T-helper 1 cell treated with Interleukin-12 subunit alpha and Interleukin-12 subunit beta and Interleukin-4 antibody, amounts not matched to agents 30 μg/mL and 1 μg/mL, for 36 hours (primary cell): Measurements from ENCODE around the gene HECTD2.
"Not testable (repeated sequence)": the region's sequence is repeated elsewhere in the genome, so short reads cannot be mapped to it uniquely, and the experiment has no call there.

Experiments used
- H3K27ac Mint-ChIP-seq: one replicate; pipeline ENCODE4 v1.8.0; 2021; ENCODE audit warnings: mild to moderate bottlenecking, mixed read lengths
- H3K27me3 Mint-ChIP-seq: one replicate; pipeline ENCODE4 v1.8.0; 2021; ENCODE audit warnings: low read depth, mixed read lengths
- H3K36me3 Mint-ChIP-seq: one replicate; pipeline ENCODE4 v1.8.0; 2021; ENCODE audit warnings: low read depth, mixed read lengths
- H3K4me1 Mint-ChIP-seq: one replicate; pipeline ENCODE4 v1.8.0; 2021; ENCODE audit warnings: low read depth, mixed read lengths
- H3K4me3 Mint-ChIP-seq: one replicate; pipeline ENCODE4 v1.8.0; 2021; ENCODE audit warnings: mild to moderate bottlenecking, moderate library complexity, mixed read lengths
- H3K9me3 Mint-ChIP-seq: one replicate; pipeline ENCODE4 v1.8.0; 2021; ENCODE audit warnings: mixed read lengths

Gene HECTD2

DNA sequence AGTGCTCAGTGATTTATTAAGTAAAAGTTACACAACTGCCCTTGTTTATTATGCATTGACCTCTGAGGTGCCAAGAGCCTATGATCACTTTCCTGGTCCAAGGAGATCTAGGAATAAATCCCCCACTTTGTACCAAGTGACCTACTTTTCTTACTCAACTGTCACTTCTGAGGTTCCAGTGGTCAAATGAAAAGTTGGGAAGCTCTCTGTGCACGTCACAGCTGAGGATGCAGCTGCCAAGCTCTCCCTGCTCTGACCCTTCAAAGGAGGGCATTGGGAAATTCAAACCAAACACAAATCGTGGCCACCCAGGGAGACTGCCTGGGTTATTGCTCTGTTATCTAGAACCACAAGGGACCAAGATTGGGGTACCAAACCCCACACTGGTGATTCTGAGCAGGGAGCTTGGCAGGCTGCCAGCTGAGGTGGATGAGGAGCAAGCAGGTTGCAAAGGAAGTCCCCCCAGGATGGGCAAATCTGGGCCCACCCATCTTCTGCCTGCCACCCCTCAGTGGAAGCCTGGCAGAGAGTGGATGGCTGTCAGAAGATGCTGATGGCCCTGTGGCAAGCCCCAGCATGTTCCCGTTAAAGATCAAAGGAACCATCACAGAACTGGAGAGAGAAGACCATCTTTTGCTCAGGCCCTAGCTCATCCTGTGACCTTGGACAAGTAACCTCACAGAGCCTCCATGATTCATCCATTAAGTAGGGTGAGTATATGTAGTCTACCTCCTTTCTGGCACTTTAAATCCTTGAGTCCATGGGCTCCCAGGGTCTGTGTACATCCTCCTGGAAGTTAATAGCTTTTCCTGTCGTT is 116.0 kb downstream of the HECTD2 start:
- no peaks in the 10 kb centered on the region for H3K9me3 Mint-ChIP-seq
- no peaks in the 10 kb centered on the region for H3K27me3 Mint-ChIP-seq
- no peaks in the 10 kb centered on the region for H3K36me3 Mint-ChIP-seq
- H3K4me3 Mint-ChIP-seq: no peak overlapping the region
- no peak overlapping the region for H3K27ac Mint-ChIP-seq
- H3K4me1 Mint-ChIP-seq: no peaks in the 10 kb centered on the region

DNA sequence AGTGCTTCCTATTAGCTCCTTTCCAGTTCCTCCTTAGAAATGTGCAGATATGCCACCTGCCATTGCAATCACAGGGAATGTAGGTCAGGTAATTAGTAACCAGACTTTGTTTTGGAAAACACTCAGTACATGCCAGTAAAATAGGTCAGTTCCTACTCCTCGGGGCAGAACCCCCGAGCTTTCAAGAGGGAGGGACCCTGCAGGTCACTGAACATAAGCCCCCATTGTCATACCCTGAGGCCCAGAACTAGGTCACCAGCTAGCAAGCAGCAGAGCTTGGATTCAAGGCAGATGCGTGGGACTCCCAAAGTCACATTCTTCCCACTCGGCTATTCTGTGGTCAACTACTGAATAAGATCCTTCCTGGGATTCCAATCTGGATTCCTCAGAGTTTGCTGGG is 117.9 kb downstream of the HECTD2 start:
- Mint-ChIP-seq H3K4me1 (no peaks in the 10 kb centered on the region), H3K27ac (no peak overlapping the region), H3K4me3 (no peak overlapping the region), H3K27me3 (peaks cover 7% of the 10 kb centered on the region), H3K36me3 (no peaks in the 10 kb centered on the region), H3K9me3 (no peaks in the 10 kb centered on the region)

DNA sequence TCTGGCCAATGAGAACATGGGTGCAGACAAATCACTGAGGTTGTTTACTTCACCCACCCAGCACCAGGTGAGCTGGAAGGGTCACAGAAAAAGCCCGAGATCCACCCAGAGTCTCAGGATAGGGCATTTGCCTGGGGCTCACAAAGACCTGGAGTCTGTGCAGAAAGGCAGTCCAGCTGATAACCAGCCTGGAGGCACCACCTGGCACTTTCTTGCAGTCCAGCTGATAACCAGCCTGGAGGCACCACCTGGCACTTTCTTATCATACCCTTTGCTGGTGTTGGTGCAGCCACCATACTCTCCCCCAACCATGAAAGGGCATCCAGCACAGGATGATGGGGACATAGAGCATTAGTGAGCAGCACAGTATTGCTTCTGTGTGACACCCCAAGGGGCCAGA is 118.6 kb downstream of the HECTD2 start:
- H3K9me3 Mint-ChIP-seq: no peaks in the 10 kb centered on the region
- peaks cover 7% of the 10 kb centered on the region for H3K27me3 Mint-ChIP-seq
- no peak overlapping the region for H3K4me3 Mint-ChIP-seq
- no peaks in the 10 kb centered on the region for H3K36me3 Mint-ChIP-seq
- H3K27ac Mint-ChIP-seq: no peak overlapping the region
- H3K4me1 Mint-ChIP-seq: no peaks in the 10 kb centered on the region

DNA sequence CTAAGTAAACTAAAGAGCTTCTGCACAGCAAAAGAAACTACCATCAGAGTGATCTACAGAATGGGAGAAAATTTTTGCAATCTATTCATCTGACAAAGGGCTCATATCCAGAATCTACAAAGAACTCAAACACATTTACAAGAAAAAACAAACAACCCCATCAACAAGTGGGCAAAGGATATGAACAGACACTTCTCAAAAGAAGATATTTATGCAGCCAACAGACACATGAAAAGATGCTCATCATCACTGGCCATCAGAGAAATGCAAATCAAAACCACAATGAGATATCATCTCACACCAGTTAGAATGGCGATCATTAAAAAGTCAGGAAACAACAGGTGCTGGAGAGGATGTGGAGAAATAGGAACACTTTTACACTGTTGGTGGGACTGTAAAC is 124.6 kb downstream of the HECTD2 start:
- not testable (repeated sequence) for H3K4me1 Mint-ChIP-seq, H3K27me3 Mint-ChIP-seq, H3K27ac Mint-ChIP-seq, H3K4me3 Mint-ChIP-seq, H3K36me3 Mint-ChIP-seq, H3K9me3 Mint-ChIP-seq

DNA sequence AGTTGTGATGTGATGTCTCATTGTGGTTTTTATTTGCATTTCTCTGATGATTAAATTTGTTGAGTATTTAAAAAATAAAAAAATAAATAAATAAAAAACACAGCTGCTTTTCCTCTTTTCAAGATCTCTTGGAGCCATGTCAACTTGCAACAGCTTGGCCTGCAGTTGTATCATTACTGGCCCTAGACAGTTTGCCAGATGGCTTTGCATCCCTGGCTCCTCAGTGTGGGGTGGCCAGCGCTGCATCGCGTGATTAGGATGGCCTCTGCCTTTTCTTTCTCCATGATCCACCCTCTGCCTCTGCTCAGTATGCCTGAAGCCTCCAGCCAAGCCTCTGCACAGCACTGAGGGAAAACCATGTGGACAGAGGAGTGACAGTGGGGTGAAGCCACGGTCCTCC is 126.0 kb downstream of the HECTD2 start:
- Mint-ChIP-seq H3K4me3 (no peak overlapping the region), H3K4me1 (no peaks in the 10 kb centered on the region), H3K36me3 (no peaks in the 10 kb centered on the region), H3K9me3 (peaks cover 3% of the 10 kb centered on the region), H3K27ac (no peak overlapping the region), H3K27me3 (peaks cover 7% of the 10 kb centered on the region)

DNA sequence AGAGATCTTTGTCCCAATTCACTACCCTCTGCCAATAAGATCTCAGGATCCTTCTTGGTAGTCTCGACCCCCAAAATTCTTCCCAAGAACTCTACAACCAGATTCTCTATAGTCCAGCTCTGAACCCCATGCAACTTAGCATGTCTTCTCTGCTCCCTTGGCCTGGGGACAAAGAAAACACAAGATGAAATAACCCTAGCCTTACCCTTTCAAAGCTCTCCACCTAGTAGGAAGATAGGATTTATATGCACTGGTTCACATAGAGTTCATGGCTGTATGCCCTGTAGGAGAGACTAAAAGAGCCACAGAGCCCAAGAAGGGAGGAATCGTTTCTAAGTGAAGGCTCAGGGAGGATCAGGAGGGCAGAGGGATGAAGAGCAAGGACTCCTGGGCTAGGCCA is 126.6 kb downstream of the HECTD2 start:
- Mint-ChIP-seq H3K4me3 (no peak overlapping the region), H3K9me3 (peaks cover 3% of the 10 kb centered on the region), H3K27ac (no peak overlapping the region), H3K36me3 (no peaks in the 10 kb centered on the region), H3K4me1 (no peaks in the 10 kb centered on the region), H3K27me3 (peaks cover 7% of the 10 kb centered on the region)

DNA sequence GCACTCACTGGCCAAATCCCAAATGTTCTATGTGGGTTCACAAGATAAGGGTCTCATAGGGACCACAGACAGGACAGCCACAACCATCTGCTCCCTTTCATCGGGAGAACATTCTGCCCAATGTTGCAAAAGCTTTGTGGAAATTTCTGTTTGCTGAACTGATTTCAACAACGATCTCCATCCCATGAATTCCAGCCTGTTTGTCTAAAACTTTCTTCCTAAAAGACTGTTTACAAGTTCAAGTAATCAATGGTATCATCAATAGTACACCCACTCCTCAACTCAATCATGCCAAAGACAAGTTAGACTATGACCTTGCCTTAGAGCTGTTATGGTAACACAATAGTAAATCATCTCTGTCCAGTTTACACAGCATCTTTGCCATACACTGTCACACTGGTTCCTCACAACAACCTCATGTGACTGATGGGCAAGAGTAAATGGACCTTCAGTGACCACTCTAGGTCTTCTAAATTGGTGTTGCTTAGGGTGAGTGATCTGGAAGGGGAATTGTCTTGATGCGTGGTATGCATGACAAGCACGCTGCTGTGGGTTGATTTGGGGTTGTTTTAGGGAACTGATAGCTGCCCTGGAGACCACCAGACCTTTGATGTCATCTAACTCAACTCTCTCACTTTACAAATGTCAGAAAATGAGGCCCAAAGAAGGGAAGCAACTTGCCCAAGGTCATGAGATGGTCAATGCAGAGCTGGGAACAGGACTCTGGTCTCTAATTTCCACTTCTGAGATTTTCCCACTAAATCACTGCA is 127.7 kb downstream of the HECTD2 start:
- Mint-ChIP-seq H3K4me3 (no peak overlapping the region), H3K27ac (no peak overlapping the region), H3K9me3 (peaks cover 3% of the 10 kb centered on the region), H3K4me1 (no peaks in the 10 kb centered on the region), H3K36me3 (no peaks in the 10 kb centered on the region), H3K27me3 (no peaks in the 10 kb centered on the region)

DNA sequence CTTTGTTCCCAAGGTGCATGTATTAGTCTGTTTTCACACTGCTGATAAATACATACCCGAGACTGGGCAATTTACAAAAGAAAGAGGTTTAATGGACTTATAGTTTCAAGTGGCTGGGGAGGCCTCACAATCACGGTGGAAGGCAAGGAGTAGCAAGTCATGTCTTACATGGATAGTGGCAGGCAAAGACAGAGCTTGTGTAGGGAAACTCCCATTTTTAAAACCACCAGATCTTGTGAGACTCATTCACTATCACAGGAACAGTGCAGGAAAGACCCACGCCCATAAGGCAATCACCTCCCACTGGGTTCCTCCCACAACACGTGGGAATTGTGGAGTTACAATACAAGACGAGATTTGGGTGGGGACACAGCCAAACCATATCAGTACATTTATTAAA is 129.8 kb downstream of the HECTD2 start:
- no peaks in the 10 kb centered on the region for H3K4me1 Mint-ChIP-seq
- no peak overlapping the region for H3K27ac Mint-ChIP-seq
- H3K36me3 Mint-ChIP-seq: no peaks in the 10 kb centered on the region

DNA sequence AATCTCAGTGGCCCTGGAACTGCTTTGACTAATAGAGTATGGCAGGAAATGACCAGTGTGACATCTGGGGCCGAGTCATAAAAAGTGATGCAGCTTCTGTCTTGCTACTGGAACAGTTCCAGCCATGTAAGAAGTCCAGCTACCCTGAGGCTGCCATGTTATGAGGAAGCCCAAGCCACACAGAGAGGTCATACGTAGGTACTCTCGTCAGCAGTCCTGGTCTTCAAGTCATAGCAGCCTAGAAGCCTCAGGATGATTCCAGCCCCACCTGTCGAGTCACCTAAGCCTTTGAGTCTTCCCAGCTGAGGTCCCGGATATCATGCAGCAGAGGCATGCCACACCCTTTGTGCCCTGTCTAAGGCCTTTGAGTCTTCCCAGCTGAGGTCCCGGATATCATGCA is 130.6 kb downstream of the HECTD2 start:
- no peaks in the 10 kb centered on the region for H3K36me3 Mint-ChIP-seq
- H3K27ac Mint-ChIP-seq: no peak overlapping the region
- H3K4me3 Mint-ChIP-seq: no peak overlapping the region
- no peaks in the 10 kb centered on the region for H3K4me1 Mint-ChIP-seq
- peaks cover 3% of the 10 kb centered on the region for H3K9me3 Mint-ChIP-seq
- H3K27me3 Mint-ChIP-seq: no peaks in the 10 kb centered on the region

More for the DNA sequence above, 129.8 kb downstream of the HECTD2 start:
- Mint-ChIP-seq H3K27me3 (no peaks in the 10 kb centered on the region), H3K4me3 (no peak overlapping the region), H3K9me3 (peaks cover 3% of the 10 kb centered on the region)

DNA sequence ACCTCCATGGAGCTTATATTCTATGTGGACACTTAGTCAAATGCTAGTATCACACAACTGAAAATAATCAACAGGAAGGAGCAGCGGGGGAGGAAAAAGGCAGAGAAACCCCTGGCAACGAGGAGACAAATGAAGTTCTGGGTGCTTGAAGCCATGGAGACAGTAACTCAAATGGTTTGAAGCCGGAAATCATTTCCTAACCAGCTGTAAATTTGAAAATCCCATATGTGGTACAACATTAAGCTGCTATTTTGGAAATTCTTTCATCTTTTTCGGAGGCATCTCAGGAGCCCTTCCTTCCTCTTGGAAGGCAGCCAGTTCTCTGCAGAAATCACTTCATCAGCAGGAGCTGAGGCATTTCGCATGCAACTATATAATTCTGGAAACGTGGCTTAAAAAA is 131.3 kb downstream of the HECTD2 start:
- Mint-ChIP-seq H3K27me3 (no peaks in the 10 kb centered on the region), H3K27ac (no peak overlapping the region), H3K9me3 (peaks cover 2% of the 10 kb centered on the region), H3K4me3 (no peak overlapping the region), H3K36me3 (no peaks in the 10 kb centered on the region), H3K4me1 (no peaks in the 10 kb centered on the region)

DNA sequence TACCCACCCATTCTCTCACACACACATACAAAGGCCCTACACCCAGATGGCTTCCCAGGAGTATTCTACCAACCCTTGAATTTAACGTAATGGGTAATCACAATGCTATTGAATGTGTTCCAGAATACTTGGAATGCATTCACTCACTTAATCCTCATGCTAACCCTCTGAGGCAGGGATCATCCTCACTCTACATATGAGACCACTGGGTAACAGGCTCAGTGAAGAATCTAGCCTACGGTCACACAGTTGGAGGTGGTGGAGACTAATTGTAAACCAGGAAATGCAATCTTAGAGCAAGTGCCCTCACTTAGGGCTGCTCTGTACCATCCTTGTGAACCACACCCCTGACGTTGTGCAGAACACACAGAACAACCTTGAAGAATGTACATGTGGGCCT is 135.2 kb downstream of the HECTD2 start:
- no peak overlapping the region for H3K27ac Mint-ChIP-seq
- no peaks in the 10 kb centered on the region for H3K36me3 Mint-ChIP-seq
- no peaks in the 10 kb centered on the region for H3K27me3 Mint-ChIP-seq
- no peaks in the 10 kb centered on the region for H3K4me1 Mint-ChIP-seq
- no peak overlapping the region for H3K4me3 Mint-ChIP-seq
- H3K9me3 Mint-ChIP-seq: no peaks in the 10 kb centered on the region

DNA sequence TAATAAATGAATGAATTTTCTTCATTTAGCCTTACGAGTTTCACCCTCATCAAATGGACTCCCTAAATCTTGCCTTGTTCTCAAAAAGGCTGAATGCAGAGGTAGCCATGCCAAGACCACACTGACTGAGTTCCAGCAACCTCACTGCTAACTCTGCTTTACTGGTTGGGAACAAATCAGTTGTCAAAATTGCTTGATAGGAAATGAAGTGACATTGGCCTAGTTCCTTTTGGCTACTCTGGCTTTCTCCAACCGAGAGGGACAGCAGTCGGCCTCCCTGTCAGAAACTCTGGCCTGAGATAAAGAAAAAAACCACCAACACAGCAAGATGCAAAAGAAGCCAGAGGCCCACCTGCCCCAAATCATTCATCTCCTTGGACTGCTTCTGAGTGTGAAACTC is 135.7 kb downstream of the HECTD2 start:
- no peaks in the 10 kb centered on the region for H3K9me3 Mint-ChIP-seq
- H3K27me3 Mint-ChIP-seq: no peaks in the 10 kb centered on the region
- H3K36me3 Mint-ChIP-seq: no peaks in the 10 kb centered on the region
- no peak overlapping the region for H3K27ac Mint-ChIP-seq
- H3K4me1 Mint-ChIP-seq: no peaks in the 10 kb centered on the region
- no peak overlapping the region for H3K4me3 Mint-ChIP-seq

DNA sequence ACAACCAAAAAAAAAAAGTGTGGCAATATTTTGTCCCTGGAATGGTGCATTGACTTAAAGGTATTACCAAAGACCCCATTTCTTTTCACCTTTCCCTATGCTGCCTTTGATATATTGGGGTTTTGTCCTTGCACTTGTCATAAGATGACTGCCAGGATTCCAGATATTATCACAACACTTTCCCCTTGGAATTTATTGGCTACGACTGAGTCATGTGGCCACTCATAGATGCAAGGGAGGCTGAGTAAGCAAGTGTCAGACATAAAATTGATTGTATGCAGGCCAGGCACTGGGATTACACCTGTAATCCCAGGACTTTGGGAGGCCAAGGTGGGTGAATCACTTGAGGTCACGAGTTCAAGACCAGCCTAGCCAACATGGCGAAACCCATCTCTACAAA is 139.1 kb downstream of the HECTD2 start:
- no peak overlapping the region for H3K27ac Mint-ChIP-seq

DNA sequence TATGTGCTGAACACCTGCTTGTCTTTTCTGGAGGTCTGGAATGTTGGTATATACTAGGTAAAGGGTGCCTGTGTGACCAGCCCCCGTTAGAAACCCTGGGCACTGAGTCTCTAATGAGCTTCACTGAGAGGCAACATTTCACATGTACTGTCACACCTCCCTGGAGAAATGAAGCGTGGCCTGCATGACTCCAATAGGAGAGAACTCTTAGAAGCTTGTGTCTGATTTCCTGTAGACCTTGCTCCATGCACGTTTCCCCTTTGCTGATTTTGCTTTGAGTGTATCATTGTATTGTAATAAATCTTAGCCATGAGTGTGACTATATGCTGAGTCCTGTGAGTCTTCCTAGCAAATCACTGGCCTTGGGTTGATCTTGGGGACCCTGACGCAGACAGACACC is 139.9 kb downstream of the HECTD2 start:
- Mint-ChIP-seq H3K27me3 (peaks cover 5% of the 10 kb centered on the region), H3K9me3 (no peaks in the 10 kb centered on the region), H3K4me3 (no peak overlapping the region), H3K36me3 (no peaks in the 10 kb centered on the region), H3K4me1 (no peaks in the 10 kb centered on the region), H3K27ac (no peak overlapping the region)

More for the DNA sequence above, 139.1 kb downstream of the HECTD2 start:
- H3K4me3 Mint-ChIP-seq: no peak overlapping the region
- no peaks in the 10 kb centered on the region for H3K4me1 Mint-ChIP-seq
- H3K27me3 Mint-ChIP-seq: peaks cover 5% of the 10 kb centered on the region
- H3K36me3 Mint-ChIP-seq: no peaks in the 10 kb centered on the region
- H3K9me3 Mint-ChIP-seq: no peaks in the 10 kb centered on the region

DNA sequence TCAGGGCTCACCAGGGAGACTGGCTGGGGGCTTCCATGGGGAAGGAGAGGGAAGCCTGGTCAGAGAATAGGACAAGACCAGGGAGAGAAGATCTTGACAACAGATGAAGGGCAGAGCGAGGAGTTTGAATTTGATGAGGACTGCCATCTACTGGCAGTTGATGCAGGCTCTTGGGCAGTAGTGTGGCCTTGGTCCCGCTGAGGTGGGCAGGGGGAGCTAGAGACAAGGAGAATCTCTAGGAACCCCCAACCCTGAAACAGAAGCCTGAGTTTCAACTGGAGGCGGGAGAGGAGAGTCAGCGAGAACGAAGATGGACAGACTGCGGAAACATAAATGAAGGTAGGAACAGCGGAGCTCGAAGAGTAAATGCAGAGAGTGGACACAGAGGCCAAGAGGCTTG is 141.7 kb downstream of the HECTD2 start:
- Mint-ChIP-seq H3K9me3 (no peaks in the 10 kb centered on the region), H3K27me3 (peaks cover 5% of the 10 kb centered on the region), H3K4me1 (no peaks in the 10 kb centered on the region), H3K36me3 (no peaks in the 10 kb centered on the region), H3K4me3 (no peak overlapping the region), H3K27ac (no peak overlapping the region)
